Ascending aorta (tissue), 2 donors: ENCODE data around the gene MTHFD1. TPM values are rescaled to one million over a fixed set of nuclear protein-coding genes. Genes with fewer than 3 reads are reported as not detected.

ENCODE experiments used
- DNase-seq, 2 donors: peaks; one replicate each; pipeline ENCODE4 v3.0.0-alpha.2; 2019; ENCODE audit warnings: low spot score in 2 of 2
- H3K27ac ChIP-seq, 2 donors: fragments of 200-600 bp; sonication (generic); one replicate each; pipeline ENCODE4 v1.5.1; 2016 to 2017; ENCODE audit warnings: mild to moderate bottlenecking in 1 of 2
- H3K27me3 ChIP-seq: fragments of 200-600 bp; sonication (generic); one replicate; pipeline ENCODE4 v1.5.1; 2017
- H3K36me3 ChIP-seq, 2 donors: fragments of 200-600 bp; sonication (generic); one replicate each; pipeline ENCODE4 v1.5.1; 2016
- H3K4me1 ChIP-seq, 2 donors: fragments of 200-600 bp; sonication (generic); one replicate each; pipeline ENCODE4 v1.5.1; 2016 to 2017; ENCODE audit warnings: mild to moderate bottlenecking in 1 of 2
- H3K4me3 ChIP-seq, 2 donors: fragments of 200-600 bp; sonication (generic); one replicate each; pipeline ENCODE4 v1.5.1; 2016 to 2017; ENCODE audit warnings: mild to moderate bottlenecking in 1 of 2
- H3K9me3 ChIP-seq, 2 donors: fragments of 200-600 bp; sonication (generic); one replicate each; pipeline ENCODE4 v1.5.1; 2016
- CTCF ChIP-seq, 3 experiments: fragments of 200-600 bp in 2 of 3; fragments of 450-650 bp in 1 of 3; sonication (generic) in 2 of 3; IDR thresholded peaks; one replicate each; pipeline ENCODE4 v1.5.1; 2016 to 2019; ENCODE audit warnings: antibody characterized with exemption in 3 of 3, mild to moderate bottlenecking in 1 of 3, moderate library complexity in 1 of 3
- intact Hi-C: fragments of 100-400 bp; cut with DNase I; formaldehyde crosslinking; loops from one replicate; pipeline ENCODE4 v1.15.1; 2023
- total RNA-seq: library from RNA; depleted of rRNA; stranded (reverse); fragments of >200 nt; gene quantifications from one replicate; pipeline ENCODE4 v1.1.0, GENCODE V29; 2016

The MTHFD1 gene
- total RNA-seq, 1 donor from 2014 or later = 7.2 TPM

- no peak for TF ChIP-seq CTCF (IDR thresholded peaks at IDR 0.05)
- DNase-seq = no peak
- Histone ChIP-seq H3K36me3 (peaks cover 0 to 5% of the 10 kb centered on the region in 2 donors), H3K4me3 (no peak overlapping the region), H3K27ac (no peak overlapping the region), H3K9me3 (no peaks in the 10 kb centered on the region), H3K27me3 (no peaks in the 10 kb centered on the region), H3K4me1 (no peaks in the 10 kb centered on the region)
- intact Hi-C loops = no loop called here
These were observed 88.3 kb downstream of the MTHFD1 start for GRCh38 chr14:64476438-64476837.

GRCh38 chr14:64478634-64479250, 90.6 kb downstream of the MTHFD1 start:
- Histone ChIP-seq H3K27ac (peak overlapping the region in 1 of 2 donors; percentile 18), H3K9me3 (no peaks in the 10 kb centered on the region), H3K27me3 (no peaks in the 10 kb centered on the region), H3K4me1 (no peaks in the 10 kb centered on the region), H3K4me3 (no peak overlapping the region), H3K36me3 (peaks cover 0 to 5% of the 10 kb centered on the region in 2 donors)
- DNase-seq = no peak
- peak in 2 of 3 experiments; percentile 48 to 63 for TF ChIP-seq CTCF (IDR thresholded peaks at IDR 0.05)
- intact Hi-C loops = loop anchor here (1.0 kb wide), 2 partner anchors 48 to 134 kb away; no protein-coding TSS in a partner anchor

GRCh38 chr14:64488590-64489099, 100.5 kb downstream of the MTHFD1 start:
- H3K4me3 ChIP-seq = no peak overlapping the region
- H3K9me3 ChIP-seq = no peaks in the 10 kb centered on the region
- TF ChIP-seq CTCF (IDR thresholded peaks at IDR 0.05) = no peak
- intact Hi-C loops = no loop called here
- no peaks in the 10 kb centered on the region for H3K4me1 ChIP-seq
- H3K27ac ChIP-seq = no peak overlapping the region
- no peaks in the 10 kb centered on the region for H3K27me3 ChIP-seq
- DNase-seq = no peak
- peaks cover 29 to 51% of the 10 kb centered on the region in 2 donors for H3K36me3 ChIP-seq

GRCh38 chr14:64491637-64492036, 103.5 kb downstream of the MTHFD1 start:
- no peaks in the 10 kb centered on the region for H3K4me1 ChIP-seq
- H3K4me3 ChIP-seq = no peak overlapping the region
- DNase-seq = no peak
- H3K36me3 ChIP-seq = peaks cover 23 to 43% of the 10 kb centered on the region in 2 donors
- H3K9me3 ChIP-seq = no peaks in the 10 kb centered on the region
- no peaks in the 10 kb centered on the region for H3K27me3 ChIP-seq
- intact Hi-C loops = no loop called here
- TF ChIP-seq CTCF (IDR thresholded peaks at IDR 0.05) = no peak
- H3K27ac ChIP-seq = no peak overlapping the region

- no peak for DNase-seq
- no peak overlapping the region for H3K4me3 ChIP-seq
- TF ChIP-seq CTCF (IDR thresholded peaks at IDR 0.05) = no peak
- no peak overlapping the region for H3K27ac ChIP-seq
- H3K27me3 ChIP-seq = no peaks in the 10 kb centered on the region
- intact Hi-C loops = no loop called here
- peaks cover 0 to 2% of the 10 kb centered on the region in 2 donors for H3K4me1 ChIP-seq
- H3K36me3 ChIP-seq = peaks cover 16 to 32% of the 10 kb centered on the region in 2 donors
- H3K9me3 ChIP-seq = no peaks in the 10 kb centered on the region
These were observed 105.3 kb downstream of the MTHFD1 start for GRCh38 chr14:64493455-64493854.
